Heart right ventricle (tissue), 16 donors: ENCODE data around the gene PRKAR2A. TPM values are rescaled to one million over a fixed set of nuclear protein-coding genes. Genes with fewer than 3 reads are reported as not detected.

Source experiments
- ATAC-seq, 8 donors: fragments of 200-7000 bp; cut with Tn5 transposase; one replicate each; pipeline ENCODE4 v1.9.1; 2020; ENCODE audit warnings: mild to moderate bottlenecking in 8 of 8, moderate library complexity in 8 of 8, moderate number of reproducible peaks in 1 of 8
- DNase-seq, 2 donors: peaks; one replicate each; pipeline ENCODE4 v3.0.0-alpha.2; 2020
- H3K27ac ChIP-seq, 10 donors: fragments of 200-600 bp; sonication (generic) in 2 of 10; one replicate each; pipeline versions ENCODE4 v1.5.0 to v1.8.0; 2020 to 2022; ENCODE audit warnings: mild to moderate bottlenecking in 3 of 10
- H3K27me3 ChIP-seq, 7 donors: fragments of 200-600 bp; one replicate each; pipeline ENCODE4 v1.8.0; 2021 to 2022; ENCODE audit warnings: mild to moderate bottlenecking in 2 of 7
- H3K36me3 ChIP-seq, 9 donors: fragments of 200-600 bp; sonication (generic) in 1 of 9; one replicate each; pipeline versions ENCODE4 v1.5.0 to v1.8.0; 2020 to 2022; ENCODE audit warnings: mild to moderate bottlenecking in 2 of 9
- H3K4me1 ChIP-seq, 9 donors: fragments of 200-600 bp; sonication (generic) in 1 of 9; one replicate each; pipeline versions ENCODE4 v1.5.0 to v1.8.0; 2020 to 2022; ENCODE audit warnings: mild to moderate bottlenecking in 4 of 9
- H3K4me3 ChIP-seq, 10 donors: fragments of 200-600 bp; sonication (generic) in 2 of 10; one replicate each; pipeline versions ENCODE4 v1.5.0 to v1.8.0; 2020 to 2022; ENCODE audit warnings: mild to moderate bottlenecking in 7 of 10, moderate library complexity in 2 of 10
- H3K9me3 ChIP-seq, 11 donors: fragments of 200-600 bp in 10 of 11; sonication (generic) in 2 of 11; one replicate each; pipeline versions ENCODE4 v1.5.0 to v1.8.0; 2013 to 2022; ENCODE audit warnings: mild to moderate bottlenecking in 2 of 11, control low read depth in 1 of 11, moderate library complexity in 1 of 11
- CTCF ChIP-seq, 9 donors: fragments of 200-600 bp; sonication (generic) in 2 of 9; IDR thresholded peaks; one replicate each; pipeline versions ENCODE4 v1.5.0 to v1.8.0; 2021 to 2022; ENCODE audit warnings: antibody characterized with exemption in 9 of 9, mild to moderate bottlenecking in 5 of 9, moderate library complexity in 1 of 9
- WGBS, 2 donors: extraction: QIAGEN DNeasy Blood & Tissue Kit; methylation state at CpG; one replicate each; pipeline ENCODE4 v1.1.7; 2013; ENCODE audit warnings: inconsistent platforms in 1 of 2; 5-methylcytosine and 5-hydroxymethylcytosine counted together
- intact Hi-C, 10 donors: fragments of 100-400 bp; cut with DNase I; formaldehyde crosslinking; loops; one replicate each; pipeline versions ENCODE4 v1.11.1 to v1.14.2; 2022
- polyA plus RNA-seq, 2 donors: library from polyadenylated mRNA; stranded (reverse); fragments of 200-250 nt; gene quantifications; one replicate each; pipeline ENCODE4 v1.2.3, GENCODE V29; 2013
- total RNA-seq, 10 donors: library from RNA; stranded (reverse); fragmentation: NEBNext Ultra II Directional in 3 of 10; extraction: Animal tissue kit (Norgen Biotek cat#: 25700) in 3 of 10; gene quantifications; one replicate each; pipeline versions ENCODE4 v1.2.1 to v1.2.4, GENCODE V29; 2021 to 2023
- donor health status: Arrhythmogenic right ventricular cardiomyopathy.
- donor health status: ischemic (EF 13 %, LVEDD 7.1; RV severe dilation, severe dysfunction).
- donor health status: healthy with polysubstance abuse.
- donor health status: DM: no; HTN: yes; CAD: no.
- donor health status: DM: no; HTN: no; CAD: no.
- donor health status: ischemic (EF 25% LVEDD 6.9; RV normal size, moderate dysfunction).
- donor health status: ischemic (EF 25% LVEDD 5.7; RV mildly dilated, moderate dysfunction).
- donor health status: healthy.
- donor health status: DM: yes; HTN: yes; CAD: no.
- donor health status: Ischemic cardiomyopathy.
- donor health status: ischemic (EF 35%, LVEDD 5.7; RV mildly dilated, moderate dysfunction).
- donor health status: nonischemic (EF 11% LVEDD 7.7; RV severe dilation, severe dysfunction).
- donor health status: DM: yes; HTN: yes; CAD: no.
- donor health status: PGD.
- donor health status: ischemic (EF 29% LVEDD 5.4; RV normal size, mild dysfunction).
- donor health status: nonischemic (EF 23%, LVEDD 6.1; RV moderate dilation, normal function).

The PRKAR2A gene
- total and polyA plus RNA-seq, 12 donors = 11.3 to 55.7 (median 44.4) TPM

GRCh38 chr3:48709051-48709461 lies 138.6 kb downstream of the PRKAR2A start:
- ATAC-seq (peak in 2 of 8 donors; percentile 22 to 25), DNase-seq (no peak)
- Histone ChIP-seq H3K4me1 (peaks cover 4 to 70% (median 45%) of the 10 kb centered on the region in 9 donors), H3K4me3 (no peak overlapping the region), H3K27me3 (no peaks in the 10 kb centered on the region), H3K36me3 (peaks cover 0 to 95% (median 13%) of the 10 kb centered on the region in 9 donors), H3K27ac (peak overlapping the region in 2 of 10 donors; percentile 2 to 26), H3K9me3 (no peaks in the 10 kb centered on the region)
- 73 to 82% methylated on average over 7 of the region's 7 CpGs for WGBS, 2 donors
- intact Hi-C loops = no loop called here
- no peak for TF ChIP-seq CTCF (IDR thresholded peaks at IDR 0.05)

GRCh38 chr3:48708481-48708889 lies 139.2 kb downstream of the PRKAR2A start:
- no peaks in the 10 kb centered on the region for H3K9me3 ChIP-seq
- no peak overlapping the region for H3K4me3 ChIP-seq
- peaks cover 3 to 70% (median 45%) of the 10 kb centered on the region in 9 donors for H3K4me1 ChIP-seq
- peak overlapping the region in 2 of 10 donors; percentile 2 to 26 for H3K27ac ChIP-seq
- intact Hi-C loops = no loop called here
- no peaks in the 10 kb centered on the region for H3K27me3 ChIP-seq
- ATAC-seq (peak in 1 of 8 donors; percentile 46), DNase-seq (no peak)
- H3K36me3 ChIP-seq = peaks cover 0 to 90% (median 9%) of the 10 kb centered on the region in 9 donors
- 50% methylated on average over 2 of the region's 2 CpGs for WGBS, 2 donors
- no peak for TF ChIP-seq CTCF (IDR thresholded peaks at IDR 0.05)

GRCh38 chr3:48707157-48707556 lies 140.5 kb downstream of the PRKAR2A start:
- TF ChIP-seq CTCF (IDR thresholded peaks at IDR 0.05) = no peak
- Histone ChIP-seq H3K9me3 (no peaks in the 10 kb centered on the region), H3K27me3 (no peaks in the 10 kb centered on the region), H3K4me3 (no peak overlapping the region), H3K27ac (no peak overlapping the region), H3K4me1 (peaks cover 0 to 64% (median 35%) of the 10 kb centered on the region in 9 donors), H3K36me3 (peaks cover 0 to 80% (median 8%) of the 10 kb centered on the region in 9 donors)
- ATAC-seq (no peak), DNase-seq (no peak)
- intact Hi-C loops = no loop called here
- WGBS, 2 donors = 85 to 89% methylated on average over 5 of the region's 5 CpGs

GRCh38 chr3:48702320-48702920 lies 145.3 kb downstream of the PRKAR2A start:
- H3K27me3 ChIP-seq = no peaks in the 10 kb centered on the region
- no peak for TF ChIP-seq CTCF (IDR thresholded peaks at IDR 0.05)
- WGBS, 2 donors = 85 to 87% methylated on average over 6 of the region's 6 CpGs
- peaks cover 0 to 75% (median 6%) of the 10 kb centered on the region in 9 donors for H3K36me3 ChIP-seq
- H3K27ac ChIP-seq = peak overlapping the region in 1 of 10 donors; percentile 67
- no peak for DNase-seq
- intact Hi-C loops = no loop called here
- H3K4me1 ChIP-seq = peaks cover 0 to 47% (median 22%) of the 10 kb centered on the region in 9 donors
- ATAC-seq = no peak
- no peaks in the 10 kb centered on the region for H3K9me3 ChIP-seq
- no peak overlapping the region for H3K4me3 ChIP-seq
